BE2C (cell line): Measurements from ENCODE around the gene ERGIC2.

ENCODE experiments used
- DNase-seq: peaks from one replicate; pipeline ENCODE4 v3.0.0-alpha.2; 2020
- H3K27me3 ChIP-seq: fragments of 250-450 bp; sonication (Bioruptor Pico); 2 replicates; pipeline ENCODE4 v1.5.1; 2020; ENCODE audit warnings: mild to moderate bottlenecking
- H3K36me3 ChIP-seq: fragments of 250-450 bp; sonication (Bioruptor Pico); 2 replicates; pipeline ENCODE4 v1.5.1; 2020; ENCODE audit warnings: mild to moderate bottlenecking
- H3K4me1 ChIP-seq: fragments of 250-450 bp; sonication (Bioruptor Pico); 2 replicates; pipeline ENCODE4 v1.5.1; 2020
- H3K4me3 ChIP-seq: 2 replicates; pipeline ENCODE4 v1.5.1; 2011; ENCODE audit warnings: low read depth, low read length
- H3K9me3 ChIP-seq: fragments of 250-450 bp; sonication (Bioruptor Pico); 2 replicates; pipeline ENCODE4 v1.5.1; 2020
- TF ChIP-seq, protein P1 (sequence below): IDR thresholded peaks from 2 replicates; pipeline ENCODE4 v1.5.1; 2012; ENCODE audit warnings: mild to moderate bottlenecking, low read depth, low read length

Gene ERGIC2

DNA sequence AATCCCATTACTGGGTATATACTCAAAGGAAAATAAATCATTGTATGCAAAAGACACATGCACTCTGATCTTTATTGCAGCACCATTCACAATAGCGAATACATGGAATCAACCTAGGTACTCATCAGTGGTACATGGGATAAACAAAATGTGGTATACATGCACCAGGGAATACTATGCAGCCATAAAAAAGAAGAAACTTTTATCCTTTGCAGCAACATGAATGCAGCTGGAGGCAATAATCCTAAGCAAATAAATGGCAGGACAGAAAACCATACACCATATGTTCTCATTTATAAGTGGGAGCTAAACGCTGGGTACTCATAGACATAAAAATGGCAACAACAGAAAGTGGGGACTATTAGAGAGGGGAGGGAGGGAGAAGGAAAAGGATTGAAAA lies 15.9 kb downstream of the ERGIC2 start:
- no peak overlapping the region for H3K4me3 ChIP-seq
- H3K9me3 ChIP-seq, result no peaks in the 10 kb centered on the region
- TF ChIP-seq, protein P1, sequence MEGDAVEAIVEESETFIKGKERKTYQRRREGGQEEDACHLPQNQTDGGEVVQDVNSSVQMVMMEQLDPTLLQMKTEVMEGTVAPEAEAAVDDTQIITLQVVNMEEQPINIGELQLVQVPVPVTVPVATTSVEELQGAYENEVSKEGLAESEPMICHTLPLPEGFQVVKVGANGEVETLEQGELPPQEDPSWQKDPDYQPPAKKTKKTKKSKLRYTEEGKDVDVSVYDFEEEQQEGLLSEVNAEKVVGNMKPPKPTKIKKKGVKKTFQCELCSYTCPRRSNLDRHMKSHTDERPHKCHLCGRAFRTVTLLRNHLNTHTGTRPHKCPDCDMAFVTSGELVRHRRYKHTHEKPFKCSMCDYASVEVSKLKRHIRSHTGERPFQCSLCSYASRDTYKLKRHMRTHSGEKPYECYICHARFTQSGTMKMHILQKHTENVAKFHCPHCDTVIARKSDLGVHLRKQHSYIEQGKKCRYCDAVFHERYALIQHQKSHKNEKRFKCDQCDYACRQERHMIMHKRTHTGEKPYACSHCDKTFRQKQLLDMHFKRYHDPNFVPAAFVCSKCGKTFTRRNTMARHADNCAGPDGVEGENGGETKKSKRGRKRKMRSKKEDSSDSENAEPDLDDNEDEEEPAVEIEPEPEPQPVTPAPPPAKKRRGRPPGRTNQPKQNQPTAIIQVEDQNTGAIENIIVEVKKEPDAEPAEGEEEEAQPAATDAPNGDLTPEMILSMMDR, result no peak
- peaks cover 3% of the 10 kb centered on the region; the same call in 1 of the 2 replicates for H3K4me1 ChIP-seq
- H3K36me3 ChIP-seq, result peaks cover 21% of the 10 kb centered on the region
- no peak for DNase-seq
- H3K27me3 ChIP-seq, result no peaks in the 10 kb centered on the region

DNA sequence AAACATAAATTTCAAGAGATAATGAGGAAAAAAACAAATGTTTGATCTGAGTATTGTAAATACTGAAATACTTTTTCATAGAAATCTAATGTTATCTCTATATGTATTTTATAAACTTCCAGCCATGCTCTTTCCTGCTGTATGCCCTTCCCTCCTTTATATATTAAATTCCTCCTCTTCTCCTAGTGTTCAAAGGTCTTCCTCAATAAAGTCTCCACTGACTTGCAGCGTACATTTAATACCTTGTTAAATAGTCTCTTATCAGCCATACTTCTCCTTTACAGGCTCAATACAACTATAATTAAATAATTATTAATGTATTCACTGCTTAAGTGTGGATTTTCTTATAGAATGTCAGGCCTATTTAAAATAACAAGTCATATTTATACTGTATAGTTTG lies 26.0 kb downstream of the ERGIC2 start:
- no peak overlapping the region for H3K4me3 ChIP-seq
- TF ChIP-seq, protein P1, result no peak
- DNase-seq, result no peak
- no peaks in the 10 kb centered on the region for H3K27me3 ChIP-seq
- H3K36me3 ChIP-seq, result no peaks in the 10 kb centered on the region; the same call in 1 of the 2 replicates
- H3K9me3 ChIP-seq, result no peaks in the 10 kb centered on the region
- H3K4me1 ChIP-seq, result no peaks in the 10 kb centered on the region; the same call in 1 of the 2 replicates

DNA sequence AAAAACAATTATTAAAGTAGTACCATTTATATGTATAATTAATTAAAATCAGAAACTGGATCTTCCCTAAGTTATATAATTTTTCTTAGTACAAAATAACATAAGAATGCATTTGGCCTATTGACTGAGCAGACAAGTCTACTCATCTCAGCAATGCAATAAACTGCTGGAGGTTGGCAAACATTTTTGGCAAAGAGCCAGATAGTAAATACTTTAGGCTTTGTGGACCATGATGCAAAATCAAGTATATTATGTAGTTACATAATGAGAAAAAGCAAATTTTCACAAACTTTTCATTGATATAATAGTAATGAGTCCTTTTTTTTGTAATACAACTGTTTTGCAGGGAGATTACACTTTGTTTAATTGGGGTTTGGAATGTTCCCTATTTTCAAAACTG lies 30.9 kb downstream of the ERGIC2 start:
- TF ChIP-seq, protein P1, result no peak
- Histone ChIP-seq H3K4me3 (no peak overlapping the region), H3K36me3 (peaks cover 8% of the 10 kb centered on the region)

GRCh38 chr12:29346769-29347421 lies 34.1 kb downstream of the ERGIC2 start:
- no peaks in the 10 kb centered on the region for H3K27me3 ChIP-seq
- no peak overlapping the region for H3K4me3 ChIP-seq
- no peak for DNase-seq
- peaks cover 8% of the 10 kb centered on the region for H3K36me3 ChIP-seq
- no peaks in the 10 kb centered on the region; the same call in 1 of the 2 replicates for H3K4me1 ChIP-seq
- TF ChIP-seq, protein P1, result no peak
- no peaks in the 10 kb centered on the region for H3K9me3 ChIP-seq

More for the DNA sequence above, 30.9 kb downstream of the ERGIC2 start:
- DNase-seq, result no peak
- Histone ChIP-seq H3K4me1 (no peaks in the 10 kb centered on the region; the same call in 1 of the 2 replicates), H3K27me3 (no peaks in the 10 kb centered on the region), H3K9me3 (no peaks in the 10 kb centered on the region)

DNA sequence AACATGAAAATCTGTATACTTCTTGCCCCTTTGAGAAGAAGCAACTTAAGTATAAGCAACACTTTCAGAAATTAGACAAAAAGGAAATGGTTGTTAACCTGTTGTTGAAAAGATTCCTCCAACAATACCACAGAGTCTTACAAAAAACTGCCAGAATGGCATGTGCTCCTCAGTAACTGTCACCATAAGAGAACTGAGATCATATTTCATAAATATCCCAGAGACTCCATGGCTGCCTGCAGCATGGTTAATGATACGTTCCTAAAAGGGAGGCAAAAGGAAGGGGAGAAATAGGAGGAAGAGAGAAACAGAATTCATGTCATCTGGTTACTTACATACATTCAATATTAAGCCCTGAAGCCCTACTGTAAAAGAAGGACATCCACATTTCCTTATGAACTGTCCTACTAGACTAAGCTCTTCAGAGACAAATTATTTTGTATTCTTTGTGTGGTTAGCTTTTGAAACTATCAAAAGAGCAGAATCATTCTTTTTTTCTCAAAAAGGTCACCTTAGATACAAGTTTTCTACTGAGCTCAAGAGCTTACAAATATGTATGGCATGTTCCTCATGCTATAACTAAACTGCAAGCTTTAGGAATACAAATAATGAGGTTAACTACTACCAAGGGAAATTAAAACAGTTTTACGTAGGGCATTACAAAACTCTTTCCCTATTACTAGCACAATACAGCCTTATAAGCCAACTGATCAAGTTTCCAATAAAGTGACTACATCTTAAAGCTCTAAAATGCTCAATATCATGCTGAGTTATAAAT lies 37.8 kb downstream of the ERGIC2 start:
- Histone ChIP-seq H3K4me3 (no peak overlapping the region), H3K4me1 (no peaks in the 10 kb centered on the region), H3K27me3 (no peaks in the 10 kb centered on the region), H3K36me3 (peaks cover 10% of the 10 kb centered on the region), H3K9me3 (no peaks in the 10 kb centered on the region)
- no peak for DNase-seq
- TF ChIP-seq, protein P1, result no peak

DNA sequence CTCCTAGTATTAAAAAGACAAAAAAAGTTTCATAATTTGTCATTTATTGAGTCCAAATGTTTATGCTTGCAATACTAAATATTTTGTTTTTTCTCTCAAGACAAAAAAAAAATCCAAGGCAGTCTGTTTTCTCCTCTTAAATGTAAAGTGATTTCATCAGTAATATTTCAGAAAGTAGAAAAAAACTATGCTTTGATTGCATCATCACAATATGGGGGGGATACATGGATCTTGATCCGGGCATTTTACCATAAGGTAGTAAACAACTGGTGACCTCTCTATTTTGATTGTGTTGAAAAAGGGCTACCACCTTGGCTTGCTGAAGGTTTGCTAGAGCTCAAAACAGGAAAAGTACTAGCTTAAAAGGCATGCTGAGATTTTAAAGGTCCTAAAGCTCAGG lies 43.6 kb downstream of the ERGIC2 start:
- TF ChIP-seq, protein P1, result no peak
- Histone ChIP-seq H3K4me3 (no peak overlapping the region), H3K27me3 (no peaks in the 10 kb centered on the region), H3K9me3 (no peaks in the 10 kb centered on the region; the same call in 1 of the 2 replicates), H3K4me1 (no peaks in the 10 kb centered on the region), H3K36me3 (peaks cover 20% of the 10 kb centered on the region)
- DNase-seq, result no peak
